Measurements from ENCODE around the gene SAMD8. TPM values are rescaled to one million over a fixed set of nuclear protein-coding genes. Genes with fewer than 3 reads are reported as not detected.
"Not testable (repeated sequence)": the region's sequence is repeated elsewhere in the genome, so short reads cannot be mapped to it uniquely, and the experiment has no call there.

The SAMD8 gene
- polyA plus RNA-seq, 3 donors = 13.0 to 18.8 (median 13.7) TPM

- Histone ChIP-seq H2AFZ (ENCODE audit: insufficient read depth, low read depth, low read length, poor library complexity, severe bottlenecking) (no peak overlapping the region), H3K4me1 (ENCODE audit: control insufficient read depth in 1 of 2, insufficient read depth in 2 of 2, low read length in 2 of 2) (no peaks in the 10 kb centered on the region), H3K9ac (ENCODE audit: insufficient read depth, low read length, poor library complexity, severe bottlenecking) (no peak overlapping the region), H3K27me3 (ENCODE audit: control insufficient read depth in 2 of 2, insufficient read depth in 2 of 2, low read length in 2 of 2) (no peaks in the 10 kb centered on the region), H3K4me3 (replicated peaks in 1 of 3; ENCODE audit: low read depth in 2 of 3, low read length in 3 of 3) (no peak overlapping the region), H3K27ac (ENCODE audit: low read depth in 1 of 2, low read length in 2 of 2) (no peak overlapping the region), H4K20me1 (ENCODE audit: insufficient read depth, low read length) (peaks cover 85% of the 10 kb centered on the region), H3K4me2 (replicated peaks; ENCODE audit: extremely low read depth, low read length, poor library complexity, severe bottlenecking) (no peak overlapping the region), H3K9me3 (replicated peaks in 1 of 2; ENCODE audit: control insufficient read depth in 1 of 2, insufficient read depth in 1 of 2, low read length in 2 of 2) (no peaks in the 10 kb centered on the region), H3K36me3 (replicated peaks in 1 of 2; ENCODE audit: control insufficient read depth in 1 of 2, insufficient read depth in 2 of 2, low read length in 2 of 2) (peaks cover 98 to 99% of the 10 kb centered on the region in 2 donors), H3K79me2 (ENCODE audit: insufficient read depth, low read length) (peaks cover 84% of the 10 kb centered on the region)
- intact Hi-C loops (cut with micrococcal nuclease) = no loop called here
- no peak for DNase-seq
- H3K27me3 Mint-ChIP-seq (ENCODE audit: low read depth in 3 of 3) = no peaks in the 10 kb centered on the region
- H3K9me3 Mint-ChIP-seq = no peaks in the 10 kb centered on the region
- H3K4me1 Mint-ChIP-seq = peaks cover 9% of the 10 kb centered on the region
- no peak overlapping the region for H3K4me3 Mint-ChIP-seq
- H3K27ac Mint-ChIP-seq = peak overlapping the region in 1 of 7 donors; percentile 50
- no peak for TF ChIP-seq CTCF (IDR thresholded peaks at IDR 0.05)
- WGBS (ENCODE audit: insufficient coverage) = 93% methylated on average over 4 of the region's 4 CpGs
- peaks cover 82 to 95% of the 10 kb centered on the region in 2 donors for H3K36me3 Mint-ChIP-seq
Measured at GRCh38 chr10:75220274-75220673, 108.8 kb downstream of the SAMD8 start.

GRCh38 chr10:75221492-75221891, 110.0 kb downstream of the SAMD8 start:
- H3K9ac ChIP-seq (ENCODE audit: insufficient read depth, low read length, poor library complexity, severe bottlenecking); H3K4me3 Mint-ChIP-seq; H3K9me3 Mint-ChIP-seq; H3K4me1 ChIP-seq (ENCODE audit: control insufficient read depth in 1 of 2, insufficient read depth in 2 of 2, low read length in 2 of 2); H2AFZ ChIP-seq (ENCODE audit: insufficient read depth, low read depth, low read length, poor library complexity, severe bottlenecking); DNase-seq; H3K27me3 ChIP-seq (ENCODE audit: control insufficient read depth in 2 of 2, insufficient read depth in 2 of 2, low read length in 2 of 2); H3K4me2 ChIP-seq (replicated peaks; ENCODE audit: extremely low read depth, low read length, poor library complexity, severe bottlenecking); H3K9me3 ChIP-seq (replicated peaks in 1 of 2; ENCODE audit: control insufficient read depth in 1 of 2, insufficient read depth in 1 of 2, low read length in 2 of 2); H3K4me3 ChIP-seq (replicated peaks in 1 of 3; ENCODE audit: low read depth in 2 of 3, low read length in 3 of 3); H3K27me3 Mint-ChIP-seq (ENCODE audit: low read depth in 3 of 3); intact Hi-C loops (cut with micrococcal nuclease); H3K27ac ChIP-seq (ENCODE audit: low read depth in 1 of 2, low read length in 2 of 2); H3K4me1 Mint-ChIP-seq: not testable (repeated sequence)
- peaks cover 84% of the 10 kb centered on the region for H3K79me2 ChIP-seq (ENCODE audit: insufficient read depth, low read length)
- peaks cover 96 to 99% of the 10 kb centered on the region in 2 donors for H3K36me3 ChIP-seq (replicated peaks in 1 of 2; ENCODE audit: control insufficient read depth in 1 of 2, insufficient read depth in 2 of 2, low read length in 2 of 2)
- WGBS (ENCODE audit: insufficient coverage) = 95% methylated on average over 4 of the region's 8 CpGs
- H4K20me1 ChIP-seq (ENCODE audit: insufficient read depth, low read length) = peaks cover 85% of the 10 kb centered on the region
- Mint-ChIP-seq H3K27ac (peak overlapping the region in 1 of 7 donors; percentile 13), H3K36me3 (peaks cover 80 to 95% of the 10 kb centered on the region in 2 donors)

Measured in CD14-positive monocyte (primary cell).